Activated CD8-positive, alpha-beta memory T cell treated with anti-CD3 and anti-CD28 coated beads, Interleukin-2, amount 50 U/mL, for 48 hours (primary cell): Measurements from ENCODE around the gene NR2F2.

Source experiments
- DNase-seq: peaks from one replicate; pipeline ENCODE4 v3.0.0-alpha.2; 2020

The NR2F2 gene

GRCh38 chr15:96344060-96344705 lies 13.7 kb downstream of the NR2F2 start:
- no peak for DNase-seq

- DNase-seq, result no peak
These were observed 14.4 kb downstream of the NR2F2 start for GRCh38 chr15:96344706-96345559.

GRCh38 chr15:96345560-96346399 lies 15.3 kb downstream of the NR2F2 start:
- no peak for DNase-seq

GRCh38 chr15:96346409-96346970 lies 16.0 kb downstream of the NR2F2 start:
- DNase-seq, result no peak

GRCh38 chr15:96347181-96348111 lies 16.9 kb downstream of the NR2F2 start:
- no peak for DNase-seq

- no peak for DNase-seq
These were observed 17.9 kb downstream of the NR2F2 start for GRCh38 chr15:96348112-96349027.

GRCh38 chr15:96349034-96349856 lies 18.7 kb downstream of the NR2F2 start:
- DNase-seq, result no peak

GRCh38 chr15:96349857-96350720 lies 19.6 kb downstream of the NR2F2 start:
- no peak for DNase-seq

GRCh38 chr15:96350934-96351724 lies 20.6 kb downstream of the NR2F2 start:
- no peak for DNase-seq

GRCh38 chr15:96351761-96352603 lies 21.5 kb downstream of the NR2F2 start:
- DNase-seq, result no peak

- DNase-seq, result no peak
These were observed 22.3 kb downstream of the NR2F2 start for GRCh38 chr15:96352604-96353405.

GRCh38 chr15:96353416-96353929 lies 23.0 kb downstream of the NR2F2 start:
- DNase-seq, result no peak

- DNase-seq, result no peak
These were observed 23.6 kb downstream of the NR2F2 start for GRCh38 chr15:96353930-96354730.

- no peak for DNase-seq
These were observed 24.4 kb downstream of the NR2F2 start for GRCh38 chr15:96354731-96355567.
